ENCODE data around the gene PCED1B.
"Not testable (repeated sequence)": the region's sequence is repeated elsewhere in the genome, so short reads cannot be mapped to it uniquely, and the experiment has no call there.

Gene PCED1B, protein sequence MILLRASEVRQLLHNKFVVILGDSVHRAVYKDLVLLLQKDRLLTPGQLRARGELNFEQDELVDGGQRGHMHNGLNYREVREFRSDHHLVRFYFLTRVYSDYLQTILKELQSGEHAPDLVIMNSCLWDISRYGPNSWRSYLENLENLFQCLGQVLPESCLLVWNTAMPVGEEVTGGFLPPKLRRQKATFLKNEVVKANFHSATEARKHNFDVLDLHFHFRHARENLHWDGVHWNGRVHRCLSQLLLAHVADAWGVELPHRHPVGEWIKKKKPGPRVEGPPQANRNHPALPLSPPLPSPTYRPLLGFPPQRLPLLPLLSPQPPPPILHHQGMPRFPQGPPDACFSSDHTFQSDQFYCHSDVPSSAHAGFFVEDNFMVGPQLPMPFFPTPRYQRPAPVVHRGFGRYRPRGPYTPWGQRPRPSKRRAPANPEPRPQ

DNA sequence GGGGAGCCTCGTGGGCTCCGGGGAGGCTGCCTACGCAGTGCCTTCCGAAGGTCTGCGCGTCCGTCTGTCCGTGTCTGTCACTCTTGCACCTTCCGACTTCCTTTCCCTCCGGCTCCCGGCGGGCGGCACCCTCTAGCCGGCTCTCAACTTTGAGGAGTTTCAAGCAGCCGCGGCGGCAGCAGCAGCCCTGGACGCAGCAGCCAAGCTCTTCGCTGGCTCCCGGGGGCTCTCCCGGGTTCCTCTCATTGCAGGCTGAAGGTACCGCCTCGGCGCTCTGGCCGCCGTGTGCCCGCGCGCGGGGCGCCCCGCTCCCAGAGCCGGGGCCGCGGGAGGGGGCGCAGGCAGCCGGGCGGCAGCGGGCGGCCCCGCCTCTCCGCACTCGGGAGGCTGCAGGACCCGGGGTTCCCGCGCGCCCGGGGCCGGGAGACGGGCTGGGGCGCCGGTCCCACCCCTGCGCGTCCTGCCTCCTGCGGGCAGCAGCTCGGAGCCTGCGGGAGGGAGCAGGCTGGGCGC lies at the start of gene PCED1B, which contains the start of gene AMIGO2:
TSS of gene PCED1B (plus strand) at position 154 of the 513 bp plus-strand sequence. CDS start 155,443 bp downstream, outside the sequence.
TSS of gene AMIGO2 (minus strand) at position 492 of the 513 bp plus-strand sequence. CDS start 957 bp downstream, outside the sequence.
- peak; percentile 24 for DNase-seq

DNA sequence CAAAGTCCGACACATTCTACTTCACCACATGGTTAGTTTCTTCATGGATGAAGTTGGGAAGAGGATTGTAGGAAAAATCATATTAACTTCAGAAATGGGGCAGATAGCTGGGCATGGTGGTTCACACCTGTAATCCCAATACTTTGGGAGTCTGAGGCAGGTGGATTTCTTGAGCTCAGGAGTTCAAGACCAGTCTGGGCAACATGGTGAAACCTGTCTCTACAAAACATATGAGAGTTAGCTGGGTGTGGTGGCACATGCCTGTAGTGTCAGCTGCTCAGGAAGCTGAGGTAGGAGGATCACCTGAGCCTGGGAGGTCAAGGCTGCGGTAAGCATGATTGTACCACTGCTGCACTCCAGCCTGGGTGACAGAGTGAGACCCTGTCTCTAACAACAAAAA lies 49.5 kb upstream of the PCED1B start:
- no peak for DNase-seq

DNA sequence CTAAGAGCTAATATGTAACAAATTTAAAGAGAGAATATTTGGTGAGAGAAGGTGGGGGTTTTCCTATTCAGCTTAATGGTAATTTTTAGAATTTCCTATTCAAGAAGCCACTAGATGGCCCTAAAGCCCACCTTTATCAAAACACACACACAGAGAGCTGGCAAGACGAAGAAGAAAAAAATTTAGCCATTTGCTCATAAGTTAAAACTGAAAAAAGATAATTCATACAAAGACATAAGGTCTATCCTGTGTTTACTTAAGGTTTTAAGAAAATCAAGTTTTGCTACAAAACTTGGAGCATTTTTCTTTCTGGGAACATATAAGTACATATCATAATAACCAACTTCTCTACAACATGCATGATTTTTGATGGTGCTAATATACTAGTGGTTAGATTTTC lies 46.8 kb upstream of the PCED1B start:
- DNase-seq: peak; percentile 61

DNA sequence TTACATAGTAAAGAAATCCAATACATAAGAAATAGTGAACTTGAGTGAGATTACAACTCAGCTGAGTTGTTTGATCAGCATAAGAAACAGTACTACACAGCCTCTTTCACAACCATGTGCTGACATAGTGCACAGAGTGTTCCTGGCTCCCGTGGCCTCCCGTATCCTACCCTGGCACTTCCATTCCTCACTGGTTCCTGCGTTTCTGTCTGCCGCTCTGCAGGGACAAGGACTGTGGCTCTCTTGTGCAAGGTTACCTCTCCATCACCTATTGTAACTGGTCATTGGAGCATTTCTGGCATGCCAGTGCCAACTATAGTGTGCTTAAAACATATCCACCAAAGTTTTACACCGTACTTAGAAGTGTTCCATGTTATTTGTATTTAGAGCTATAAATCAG lies 46.3 kb upstream of the PCED1B start:
- no peak for DNase-seq

DNA sequence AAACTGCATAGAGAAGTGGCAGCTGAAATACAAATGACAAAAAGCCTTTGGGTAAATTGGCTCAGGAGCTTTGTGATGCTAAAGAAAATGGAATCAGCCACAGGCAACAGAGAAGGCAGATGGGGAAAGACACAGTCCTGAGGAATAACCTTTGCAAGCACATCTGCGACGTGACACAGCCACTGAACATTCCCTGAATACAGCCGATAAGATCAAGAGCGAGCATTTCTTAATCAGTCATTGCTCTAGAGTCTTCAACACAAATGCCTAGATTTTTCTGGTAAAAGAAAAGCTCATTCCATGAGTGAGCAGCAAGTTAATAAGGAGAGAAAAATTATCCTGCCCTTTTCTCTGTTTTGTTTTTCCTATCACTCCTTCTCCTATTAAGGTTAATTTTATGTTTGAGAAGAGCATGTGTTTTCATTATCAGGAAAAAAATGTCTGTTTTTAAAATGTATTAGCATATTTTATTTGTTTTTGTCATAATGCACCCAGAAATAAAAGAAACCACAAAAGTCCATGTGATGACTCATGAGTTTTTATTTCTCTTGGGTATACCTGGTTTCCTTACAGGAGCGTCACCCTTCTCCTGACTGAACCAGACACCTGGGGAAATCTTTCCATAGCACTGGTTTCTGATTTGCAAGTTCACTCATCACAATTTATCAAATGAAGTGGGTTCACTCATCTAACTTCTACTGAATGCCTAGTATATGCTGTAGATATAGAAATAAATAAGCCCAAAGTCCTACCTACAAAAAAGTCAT lies 45.4 kb upstream of the PCED1B start:
- no peak for DNase-seq

DNA sequence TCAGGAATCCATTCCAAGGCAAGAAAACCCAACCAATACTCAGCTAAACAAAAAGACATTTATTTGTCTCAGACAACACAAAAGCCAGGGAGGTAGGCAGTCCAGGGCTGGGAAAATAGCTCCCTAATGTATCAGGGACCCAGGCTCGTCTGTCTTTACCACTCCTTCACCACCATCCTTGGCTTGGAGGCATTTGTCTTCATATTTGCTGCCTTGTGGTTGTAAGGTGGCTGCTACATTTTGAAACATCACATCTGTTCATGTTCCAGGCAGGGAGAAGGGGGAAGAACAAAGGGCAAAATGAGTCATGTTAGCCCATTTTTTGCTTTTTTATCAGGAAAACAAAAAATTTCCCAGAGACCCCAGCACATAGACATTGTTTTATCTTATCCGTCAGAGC lies 44.8 kb upstream of the PCED1B start:
- no peak for DNase-seq

DNA sequence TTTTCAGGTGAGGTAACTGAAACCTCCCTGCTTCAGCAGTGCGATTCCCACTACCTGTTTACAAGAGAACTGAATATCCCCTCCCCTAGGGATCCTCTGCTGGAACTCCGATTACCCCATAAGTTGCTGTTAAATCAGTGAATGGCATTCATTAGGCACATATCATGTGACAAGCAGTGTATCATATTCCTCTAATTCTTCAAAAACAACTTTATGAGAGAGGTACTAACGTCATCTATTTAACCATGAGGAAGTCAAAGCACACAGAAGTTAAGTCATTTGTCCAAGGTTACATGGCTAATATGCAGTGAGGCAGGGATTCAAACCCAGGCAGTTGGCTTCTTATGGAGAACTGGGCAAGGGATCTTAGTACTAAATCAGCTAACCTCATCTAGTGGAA lies 43.9 kb upstream of the PCED1B start:
- DNase-seq: no peak

DNA sequence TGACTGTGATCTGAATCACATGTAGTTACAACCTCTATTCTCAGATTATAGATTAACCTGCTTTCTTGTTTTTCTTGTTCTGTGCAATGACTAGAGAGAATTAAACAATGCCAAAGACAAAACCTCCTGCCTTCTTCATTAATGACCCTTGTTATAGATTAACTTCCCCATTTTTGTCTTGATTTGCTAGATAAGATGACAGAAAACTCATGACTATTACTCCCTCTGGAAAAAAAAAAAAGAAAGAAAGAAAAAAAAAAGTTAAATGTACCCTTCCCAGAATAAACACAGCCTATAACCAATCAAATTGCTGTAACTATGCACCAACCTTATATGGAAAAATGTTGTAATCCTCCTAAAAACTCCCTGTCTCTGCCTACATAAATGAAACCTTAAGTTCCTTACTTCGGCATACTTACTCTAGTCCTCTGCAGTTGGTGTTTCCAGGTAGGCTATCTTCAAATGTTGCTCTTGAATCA lies 41.1 kb upstream of the PCED1B start:
- DNase-seq: no peak

DNA sequence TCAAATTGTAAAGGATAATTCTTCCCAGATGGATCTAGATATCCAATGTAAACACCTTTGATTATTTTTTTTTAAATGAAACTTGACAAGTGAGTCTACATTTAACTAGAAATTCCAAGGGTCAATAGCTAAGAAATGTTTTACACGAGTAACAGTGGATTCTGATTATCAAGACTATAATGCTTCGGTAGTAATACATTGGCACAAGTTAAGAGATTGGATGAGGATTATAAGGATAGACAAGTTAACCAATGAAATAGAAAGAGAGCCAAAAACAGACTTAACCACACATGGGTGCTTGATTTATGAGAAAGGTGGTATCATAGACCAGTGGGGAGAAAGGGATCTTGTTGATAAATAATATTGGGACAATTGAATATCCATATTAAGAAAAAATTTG lies 40.3 kb upstream of the PCED1B start:
- DNase-seq: no peak

DNA sequence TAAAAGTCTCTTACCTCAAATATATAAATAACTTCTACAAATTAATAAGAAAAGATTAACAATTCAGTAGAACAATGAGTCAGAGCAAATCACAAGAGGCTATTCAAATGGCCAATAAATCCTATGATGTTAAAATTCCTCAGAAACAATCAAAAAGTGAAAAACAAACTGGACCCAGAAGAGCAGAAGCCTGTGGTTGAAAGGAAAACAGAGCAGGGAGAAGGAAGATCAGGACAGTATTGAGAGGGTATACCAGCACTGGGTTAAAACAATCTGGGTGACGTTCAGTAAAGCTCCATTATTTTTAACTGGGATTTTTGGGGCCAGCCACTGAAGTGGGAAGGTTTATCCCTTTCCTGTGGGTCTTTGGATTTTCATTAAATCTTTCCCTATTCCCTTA lies 39.7 kb upstream of the PCED1B start:
- no peak for DNase-seq

DNA sequence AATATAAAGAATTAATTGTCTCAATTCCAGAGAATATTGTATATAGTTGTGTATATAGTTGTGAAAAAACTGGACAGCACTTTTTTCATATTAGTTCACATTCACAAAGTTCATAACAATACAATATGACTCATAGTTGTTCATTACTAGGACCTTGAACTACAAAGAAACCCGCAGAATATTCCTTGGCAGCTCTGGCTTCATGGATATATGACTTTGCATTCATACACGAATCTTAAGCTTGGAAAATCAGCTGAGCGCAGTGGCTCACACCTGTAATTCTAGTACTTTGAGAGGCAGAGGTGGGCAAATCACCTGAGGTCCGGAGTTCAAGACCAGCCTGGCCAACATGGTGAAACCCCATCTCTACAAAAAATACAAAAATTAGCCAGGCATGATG lies 38.1 kb upstream of the PCED1B start:
- no peak for DNase-seq

DNA sequence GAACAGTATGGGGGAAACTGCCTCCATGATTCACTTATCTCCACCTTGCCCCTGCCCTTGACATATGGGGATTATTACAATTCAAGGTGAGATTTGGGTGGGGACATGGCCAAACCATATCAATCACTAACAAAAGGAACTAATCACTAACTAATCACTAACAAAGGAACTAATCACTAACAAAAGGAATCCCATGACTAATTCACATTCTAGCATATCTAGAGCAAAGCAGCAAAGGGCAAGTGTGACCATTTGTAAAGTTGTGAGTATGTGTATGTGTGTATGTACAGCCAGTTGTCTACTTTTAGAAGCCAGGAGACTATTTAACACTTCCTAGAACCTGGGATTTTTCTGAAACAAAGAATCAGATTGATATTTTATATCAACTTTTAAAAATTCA lies 30.9 kb upstream of the PCED1B start:
- no peak for DNase-seq

DNA sequence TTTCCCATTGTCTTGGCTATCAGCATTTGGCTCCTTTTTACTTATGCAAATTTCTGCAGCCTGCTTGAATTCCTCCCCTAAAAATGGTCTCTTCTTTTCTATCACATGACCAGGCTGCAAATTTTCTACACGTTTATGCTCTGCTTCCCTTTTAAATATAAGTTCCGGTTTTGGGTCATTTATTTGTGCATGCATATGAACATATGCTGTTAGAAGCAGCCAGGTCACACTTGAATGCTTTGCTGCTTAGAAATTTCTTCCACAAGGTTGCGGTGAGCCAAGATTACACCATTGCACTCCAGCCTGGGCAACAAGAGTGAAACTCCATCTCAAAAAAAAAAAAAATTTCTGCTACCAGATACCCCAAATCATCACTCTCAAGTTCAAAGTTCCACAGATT lies 28.1 kb upstream of the PCED1B start:
- DNase-seq: not testable (repeated sequence)

DNA sequence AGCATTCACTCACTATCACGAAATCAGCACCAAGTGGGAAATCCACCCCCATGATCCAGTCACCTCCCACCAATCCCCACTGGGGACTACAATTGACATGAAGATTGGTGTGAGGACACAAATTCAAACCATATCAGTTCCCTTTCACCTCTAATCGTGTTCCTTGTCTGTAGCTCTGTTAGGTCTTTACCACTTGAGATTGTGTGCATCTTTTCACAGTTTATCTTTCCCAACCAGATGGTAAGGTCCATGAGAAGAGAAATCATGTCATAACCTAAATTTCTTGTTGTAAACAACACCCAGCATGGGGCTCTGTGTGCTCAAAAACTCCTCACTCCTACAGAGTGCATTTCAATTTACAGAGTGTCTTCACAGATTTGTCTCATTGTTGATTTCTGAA lies 27.1 kb upstream of the PCED1B start:
- no peak for DNase-seq

DNA sequence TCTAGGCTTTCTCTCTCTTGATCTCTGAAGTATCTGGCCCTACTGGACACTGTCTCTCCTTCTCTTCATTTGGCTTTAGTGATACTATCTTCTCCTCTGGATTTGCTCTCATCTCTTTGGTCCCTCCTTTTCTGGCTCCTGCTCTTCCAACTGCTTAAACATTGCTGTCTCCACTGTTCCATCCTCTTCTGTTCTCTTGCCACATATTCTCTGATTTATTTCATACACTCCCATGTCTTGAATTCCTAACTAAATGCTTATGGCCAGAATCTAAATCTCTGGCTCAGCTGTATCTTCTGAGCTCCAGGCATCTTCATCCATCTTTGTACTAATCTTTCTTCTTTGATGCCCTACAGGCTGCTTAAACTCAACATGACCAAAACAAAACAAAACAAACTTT lies 25.5 kb upstream of the PCED1B start:
- DNase-seq: no peak

DNA sequence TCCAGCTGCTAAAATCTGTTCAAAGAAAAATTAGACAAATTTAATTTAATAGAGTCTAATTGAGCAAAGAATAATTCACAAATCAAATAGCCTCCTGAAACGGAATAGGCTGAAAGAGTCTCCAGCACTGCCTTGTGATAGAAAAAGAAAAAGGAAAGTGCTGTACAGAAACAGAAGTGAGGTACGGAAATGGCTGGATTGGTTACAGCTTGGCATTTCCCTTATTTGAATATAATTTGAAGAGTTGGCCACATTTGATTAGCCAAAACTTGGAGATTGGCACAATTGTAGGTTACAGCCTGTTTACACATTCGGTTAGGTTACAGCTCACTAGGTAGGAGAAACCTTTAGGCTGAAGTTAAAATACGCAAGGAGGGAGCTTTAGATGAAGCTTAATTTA lies 24.8 kb upstream of the PCED1B start:
- no peak for DNase-seq

DNA sequence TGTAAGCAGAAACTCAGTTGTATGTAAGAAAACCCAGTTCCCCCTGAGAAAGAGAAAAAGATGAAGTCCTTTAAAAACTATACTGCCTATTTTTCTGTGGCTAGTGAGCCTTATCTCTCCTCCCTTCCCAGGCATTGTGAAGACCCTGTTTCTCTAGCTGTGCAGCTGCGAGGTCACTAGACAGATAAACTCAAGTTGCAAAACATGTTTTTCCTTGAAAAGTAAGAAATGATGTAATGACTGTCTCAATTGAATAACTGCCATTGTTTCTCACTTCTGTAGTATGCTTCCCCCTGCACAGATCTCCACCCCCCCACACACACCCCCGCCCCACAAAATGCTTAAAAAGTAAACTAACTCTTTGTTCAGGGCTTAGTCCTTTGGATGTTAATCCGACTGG lies 23.6 kb upstream of the PCED1B start:
- not testable (repeated sequence) for DNase-seq

DNA sequence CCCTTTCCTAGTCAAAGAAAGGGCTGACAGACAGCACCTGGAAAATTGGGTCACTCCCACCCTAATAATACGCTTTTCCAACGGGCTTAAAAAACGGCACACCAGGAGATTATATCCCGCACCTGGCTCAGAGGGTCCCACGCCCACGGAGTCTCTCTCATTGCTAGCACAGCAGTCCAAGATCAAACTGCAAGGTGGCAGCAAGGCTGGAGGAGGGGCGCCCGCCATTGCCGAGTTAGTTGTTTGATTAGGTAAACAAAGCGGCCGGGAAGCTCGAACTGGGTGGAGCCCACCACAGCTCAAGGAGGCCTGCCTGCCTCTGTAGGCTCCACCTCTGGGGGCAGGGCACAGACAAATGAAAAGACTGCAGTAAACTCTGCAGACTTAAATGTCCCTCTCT lies 22.5 kb upstream of the PCED1B start:
- DNase-seq: not testable (repeated sequence)

DNA sequence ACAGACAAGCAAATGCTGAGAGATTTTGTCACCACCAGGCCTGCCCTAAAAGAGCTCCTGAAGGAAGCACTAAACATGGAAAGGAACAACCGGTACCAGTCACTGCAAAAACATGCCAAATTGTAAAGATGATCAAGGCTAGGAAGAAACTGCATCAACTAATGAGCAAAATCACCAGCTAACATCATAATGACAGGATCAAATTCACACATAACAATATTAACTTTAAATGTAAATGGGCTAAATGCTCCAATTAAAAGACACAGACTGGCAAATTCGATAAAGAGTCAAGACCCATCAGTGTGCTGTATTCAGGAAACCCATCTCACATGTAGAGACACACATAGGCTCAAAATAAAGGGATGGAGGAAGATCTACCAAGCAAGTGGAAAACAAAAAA lies 20.8 kb upstream of the PCED1B start:
- DNase-seq: not testable (repeated sequence)

DNA sequence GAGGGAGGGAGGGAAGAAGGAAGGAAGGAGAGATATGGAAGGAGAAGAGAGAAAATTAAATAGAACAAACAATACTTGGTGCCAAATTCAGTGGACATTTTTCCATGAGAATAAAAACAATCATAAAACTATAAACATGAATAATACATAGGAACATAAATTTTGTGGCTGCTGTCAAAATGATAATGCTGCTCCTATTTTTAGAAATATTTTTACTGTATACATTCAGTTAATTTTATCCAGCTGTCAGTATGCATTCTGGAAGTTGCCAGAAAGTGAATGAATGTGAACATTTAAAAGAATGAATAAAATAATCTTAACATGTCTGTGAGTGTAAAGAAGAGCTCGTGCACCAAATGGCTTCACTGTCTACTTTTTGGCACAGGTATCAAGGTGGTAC lies 13.9 kb upstream of the PCED1B start:
- DNase-seq: no peak

DNA sequence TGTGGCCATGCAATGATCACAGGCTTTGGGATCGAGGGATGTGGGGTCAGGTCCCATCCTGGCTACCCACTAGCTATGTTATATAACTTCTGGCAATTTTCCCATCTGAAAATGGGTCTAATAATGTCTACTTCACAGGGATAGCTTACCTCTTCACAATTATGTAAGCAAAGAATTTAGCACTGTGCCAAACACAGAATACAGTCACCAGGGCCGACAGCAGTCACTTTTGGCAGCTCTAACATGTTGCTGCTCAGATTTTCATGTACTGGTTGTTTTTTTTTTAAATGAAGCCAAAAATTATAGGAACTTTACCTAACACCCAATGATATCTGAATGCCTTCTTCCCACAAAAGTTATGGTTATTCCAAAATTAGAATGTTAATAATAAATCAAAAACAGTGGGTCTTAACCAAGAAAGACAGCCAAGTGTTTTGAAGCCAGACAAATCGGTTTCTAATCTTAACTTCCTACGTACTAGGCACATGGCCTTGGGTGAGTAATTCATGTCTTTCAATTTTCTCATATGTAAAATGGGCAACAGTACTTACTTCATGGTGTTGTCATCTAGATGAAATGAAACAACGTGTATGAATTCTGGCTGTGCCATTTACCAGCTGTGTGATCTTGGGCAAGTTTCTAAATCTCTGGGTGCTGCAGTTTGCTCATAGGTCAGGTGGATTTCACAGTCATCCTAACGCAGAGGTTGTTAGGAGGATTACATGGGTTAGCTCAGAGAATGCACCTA lies 13.0 kb upstream of the PCED1B start:
- no peak for DNase-seq

DNA sequence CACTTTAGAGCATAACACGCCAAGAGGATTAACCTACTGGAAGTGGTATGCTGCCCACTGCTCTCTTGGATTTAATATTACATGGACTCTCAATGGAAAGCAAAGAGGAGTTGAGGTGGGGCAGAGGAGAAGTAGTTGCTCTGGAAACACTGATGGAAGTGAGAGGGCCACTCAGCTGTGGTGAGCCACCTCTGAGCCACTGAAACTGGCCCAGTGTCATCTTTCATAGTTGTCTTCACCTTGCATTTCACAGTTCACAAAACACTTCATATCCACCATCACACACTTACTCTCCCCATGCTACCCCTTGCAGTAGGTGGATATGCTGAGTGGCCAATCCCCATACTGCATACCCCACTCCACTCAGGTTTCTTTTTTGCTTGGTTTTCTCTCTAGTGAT lies 12.2 kb upstream of the PCED1B start:
- DNase-seq: no peak
